Spleen (tissue), 11 donors: ENCODE data around the gene SEMA6D. TPM values are rescaled to one million over a fixed set of nuclear protein-coding genes. Genes with fewer than 3 reads are reported as not detected.

Source experiments
- DNase-seq: peaks from one replicate; pipeline ENCODE4 v3.0.0-alpha.2; 2020
- H3K27ac ChIP-seq, 8 donors: fragments of 200-600 bp; sonication (generic) in 7 of 8; 1 replicate in 4 of 8; 2 replicates in 4 of 8; pipeline versions ENCODE4 v1.5.0 to v1.8.0; 2016 to 2021; ENCODE audit warnings: inconsistent platforms in 4 of 8, mild to moderate bottlenecking in 4 of 8, moderate library complexity in 1 of 8
- H3K27me3 ChIP-seq, 7 donors: fragments of 200-600 bp; sonication (generic) in 6 of 7; replicated peaks in 1 of 7; 1 replicate in 4 of 7; 2 replicates in 3 of 7; pipeline versions ENCODE4 v1.5.0 to v1.8.0; 2016 to 2021; ENCODE audit warnings: inconsistent platforms in 3 of 7, mild to moderate bottlenecking in 1 of 7
- H3K36me3 ChIP-seq, 6 donors: fragments of 200-600 bp; sonication (generic) in 5 of 6; 1 replicate in 4 of 6; 2 replicates in 2 of 6; pipeline versions ENCODE4 v1.5.0 to v1.8.0; 2016 to 2021; ENCODE audit warnings: inconsistent platforms in 2 of 6
- H3K4me1 ChIP-seq, 6 donors: fragments of 200-600 bp; sonication (generic) in 5 of 6; 1 replicate in 3 of 6; 2 replicates in 3 of 6; pipeline versions ENCODE4 v1.5.0 to v1.8.0; 2016 to 2021; ENCODE audit warnings: inconsistent platforms in 3 of 6
- H3K4me3 ChIP-seq, 8 donors: fragments of 200-600 bp; sonication (generic) in 7 of 8; 1 replicate in 4 of 8; 2 replicates in 4 of 8; pipeline versions ENCODE4 v1.5.0 to v1.8.0; 2016 to 2021; ENCODE audit warnings: inconsistent platforms in 4 of 8, mild to moderate bottlenecking in 4 of 8, moderate library complexity in 2 of 8
- H3K9me3 ChIP-seq, 8 donors: fragments of 200-600 bp; sonication (generic) in 7 of 8; 1 replicate in 4 of 8; 2 replicates in 4 of 8; pipeline versions ENCODE4 v1.5.0 to v1.8.0; 2016 to 2021; ENCODE audit warnings: inconsistent platforms in 4 of 8
- POLR2A ChIP-seq, 3 donors: fragments of 450-650 bp; IDR thresholded peaks; one replicate each; pipeline ENCODE4 v1.5.1; 2017; ENCODE audit warnings: antibody characterized with exemption in 3 of 3, mild to moderate bottlenecking in 1 of 3
- POLR2AphosphoS5 ChIP-seq, 3 donors: sonication (generic); formaldehyde crosslinking; IDR thresholded peaks; one replicate each; pipeline ENCODE4 v1.5.1; 2017; ENCODE audit warnings: antibody characterized with exemption in 3 of 3
- WGBS, 5 donors: extraction: QIAGEN DNeasy Blood & Tissue Kit in 3 of 5; methylation state at CpG; one replicate each; pipeline versions ENCODE4 v1.1.5 to v1.1.7; 2013 to 2018; 5-methylcytosine and 5-hydroxymethylcytosine counted together
- intact Hi-C: fragments of 100-400 bp; cut with DNase I; formaldehyde crosslinking; loops from one replicate; pipeline ENCODE4 v1.15.0; 2023; ENCODE audit warnings: low total_unique reads
- polyA plus RNA-seq, 3 donors: library from polyadenylated mRNA; stranded (reverse); fragments of 200-250 nt; gene quantifications; one replicate each; pipeline ENCODE4 v1.2.1, GENCODE V29; 2013
- total RNA-seq, 7 donors: library from RNA; depleted of rRNA in 3 of 7; stranded (reverse); fragments of >200 nt in 3 of 7; fragmentation: NEBNext Ultra II Directional in 4 of 7; extraction: Animal tissue kit (Norgen Biotek cat#: 25700) in 4 of 7; gene quantifications; one replicate each; pipeline versions ENCODE4 v1.1.0 to v1.2.1, GENCODE V29; 2016 to 2021
- TF ChIP-seq, protein P1 (sequence below), 11 experiments: fragments of 200-600 bp in 7 of 11; fragments of 450-650 bp in 4 of 11; sonication (generic) in 4 of 11; IDR thresholded peaks in 8 of 11; conservative IDR thresholded peaks in 3 of 11; 1 replicate in 7 of 11; 2 replicates in 4 of 11; pipeline versions ENCODE4 v1.4.0 to v1.8.0; 2016 to 2021; ENCODE audit warnings: antibody characterized with exemption in 11 of 11, inconsistent platforms in 4 of 11, mild to moderate bottlenecking in 1 of 11
- donor health status: healthy with polysubstance abuse.
- donor health status: DM: no; HTN: no; CAD: no; lungs with moderate emphysema.
- donor health status: DM: no; HTN: no; CAD: no.
- donor health status: Bipolar disorder and iron deficiency.
- donor health status: healthy.
- donor health status: DM: no; HTN: no; CAD: no.
- donor health status: DM: yes; HTN: yes; CAD: no.

Gene SEMA6D
- total and polyA plus RNA-seq, 10 donors, result 0.52 to 6.5 (median 2.3) TPM

DNA sequence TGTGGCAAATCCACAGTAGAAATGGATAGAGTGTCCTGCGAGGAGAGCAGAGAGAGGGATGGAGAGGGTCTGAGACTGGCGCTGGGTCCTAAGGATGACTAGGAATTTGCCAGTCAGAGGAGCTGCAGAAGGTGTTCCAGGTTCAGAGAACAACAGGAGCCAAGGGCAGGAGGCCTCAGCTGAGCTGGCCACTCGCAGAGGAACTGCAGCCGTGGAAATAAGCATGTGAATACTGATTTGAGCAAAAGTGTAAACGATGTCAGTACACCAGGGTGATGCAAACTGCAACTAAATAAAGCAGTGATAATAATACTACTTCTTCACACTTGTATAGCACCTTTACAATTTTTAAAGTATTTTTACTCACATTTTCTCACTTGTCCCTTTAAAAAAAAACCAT, 24.6 kb downstream of the SEMA6D start:
- no peak for TF ChIP-seq POLR2AphosphoS5 (IDR thresholded peaks at IDR 0.05)
- TF ChIP-seq, protein P1, sequence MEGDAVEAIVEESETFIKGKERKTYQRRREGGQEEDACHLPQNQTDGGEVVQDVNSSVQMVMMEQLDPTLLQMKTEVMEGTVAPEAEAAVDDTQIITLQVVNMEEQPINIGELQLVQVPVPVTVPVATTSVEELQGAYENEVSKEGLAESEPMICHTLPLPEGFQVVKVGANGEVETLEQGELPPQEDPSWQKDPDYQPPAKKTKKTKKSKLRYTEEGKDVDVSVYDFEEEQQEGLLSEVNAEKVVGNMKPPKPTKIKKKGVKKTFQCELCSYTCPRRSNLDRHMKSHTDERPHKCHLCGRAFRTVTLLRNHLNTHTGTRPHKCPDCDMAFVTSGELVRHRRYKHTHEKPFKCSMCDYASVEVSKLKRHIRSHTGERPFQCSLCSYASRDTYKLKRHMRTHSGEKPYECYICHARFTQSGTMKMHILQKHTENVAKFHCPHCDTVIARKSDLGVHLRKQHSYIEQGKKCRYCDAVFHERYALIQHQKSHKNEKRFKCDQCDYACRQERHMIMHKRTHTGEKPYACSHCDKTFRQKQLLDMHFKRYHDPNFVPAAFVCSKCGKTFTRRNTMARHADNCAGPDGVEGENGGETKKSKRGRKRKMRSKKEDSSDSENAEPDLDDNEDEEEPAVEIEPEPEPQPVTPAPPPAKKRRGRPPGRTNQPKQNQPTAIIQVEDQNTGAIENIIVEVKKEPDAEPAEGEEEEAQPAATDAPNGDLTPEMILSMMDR (IDR thresholded peaks at IDR 0.05 in 8 of 11, conservative IDR thresholded peaks at IDR 0.05 in 3 of 11), result no peak
- no peak for TF ChIP-seq POLR2A (IDR thresholded peaks at IDR 0.05)
- no peak overlapping the region for H3K27ac ChIP-seq
- intact Hi-C loops, result no loop called here
- H3K9me3 ChIP-seq, result no peaks in the 10 kb centered on the region
- no peaks in the 10 kb centered on the region for H3K27me3 ChIP-seq
- H3K4me3 ChIP-seq, result no peak overlapping the region
- WGBS, 5 donors, result 83 to 91% (median 89%) methylated on average over 5 of the region's 5 CpGs
- DNase-seq, result no peak
- no peaks in the 10 kb centered on the region for H3K36me3 ChIP-seq
- peaks cover 0 to 7% (median 0%) of the 10 kb centered on the region in 6 donors for H3K4me1 ChIP-seq

DNA sequence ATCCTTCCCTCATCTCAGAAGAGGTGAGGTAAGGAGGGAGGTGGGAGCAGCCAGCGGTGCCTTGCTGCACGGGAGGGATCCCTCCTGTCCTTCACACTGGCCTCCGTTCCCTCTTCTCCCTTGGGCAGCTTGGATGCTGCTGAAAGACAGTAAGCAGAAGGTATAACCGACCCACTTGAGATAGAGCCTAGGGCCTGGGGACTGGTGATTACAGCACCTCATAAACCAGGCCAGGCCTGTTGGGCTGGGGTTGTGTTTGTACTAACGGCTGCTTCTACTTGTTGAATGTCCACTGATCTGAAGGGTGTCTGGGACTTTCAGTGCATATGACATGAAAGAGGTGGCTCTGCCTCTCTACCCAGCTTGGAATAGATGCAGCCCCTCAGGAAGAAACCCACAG, 25.0 kb downstream of the SEMA6D start:
- WGBS, 5 donors, result 81 to 92% (median 85%) methylated on average over 5 of the region's 5 CpGs
- TF ChIP-seq POLR2AphosphoS5 (IDR thresholded peaks at IDR 0.05) (no peak), POLR2A (IDR thresholded peaks at IDR 0.05) (no peak)
- TF ChIP-seq, protein P1 (IDR thresholded peaks at IDR 0.05 in 8 of 11, conservative IDR thresholded peaks at IDR 0.05 in 3 of 11), result no peak
- Histone ChIP-seq H3K27ac (no peak overlapping the region), H3K4me1 (peaks cover 0 to 7% (median 0%) of the 10 kb centered on the region in 6 donors), H3K9me3 (no peaks in the 10 kb centered on the region), H3K36me3 (no peaks in the 10 kb centered on the region), H3K4me3 (no peak overlapping the region), H3K27me3 (no peaks in the 10 kb centered on the region)
- intact Hi-C loops, result no loop called here
- no peak for DNase-seq

DNA sequence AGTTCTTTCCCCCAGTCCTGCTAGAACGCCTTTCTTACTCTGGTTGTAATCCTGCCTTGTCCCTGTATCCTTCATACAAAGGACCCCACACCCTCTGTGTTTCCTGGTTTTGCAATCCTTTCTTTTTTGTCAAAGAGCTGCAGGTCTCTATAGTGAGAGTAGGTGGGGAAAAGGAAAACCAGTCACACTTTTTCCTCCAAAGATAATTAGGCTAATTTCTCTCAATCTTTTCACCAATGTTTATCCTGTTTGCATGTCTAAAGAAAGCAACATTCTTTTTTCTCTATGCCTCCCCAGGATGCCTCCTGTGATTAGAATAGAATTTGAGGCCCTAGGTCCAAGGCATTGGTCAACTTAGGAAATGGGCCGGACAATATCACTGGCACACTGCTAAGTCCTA, 25.4 kb downstream of the SEMA6D start:
- WGBS, 5 donors, result 79 to 91% (median 86%) methylated on average over 2 of the region's 2 CpGs
- no peak for DNase-seq
- no peaks in the 10 kb centered on the region for H3K27me3 ChIP-seq
- no peaks in the 10 kb centered on the region for H3K9me3 ChIP-seq
- peaks cover 0 to 7% (median 0%) of the 10 kb centered on the region in 6 donors for H3K4me1 ChIP-seq
- intact Hi-C loops, result no loop called here
- H3K27ac ChIP-seq, result no peak overlapping the region
- TF ChIP-seq, protein P1 (IDR thresholded peaks at IDR 0.05 in 8 of 11, conservative IDR thresholded peaks at IDR 0.05 in 3 of 11), result no peak
- TF ChIP-seq POLR2AphosphoS5 (IDR thresholded peaks at IDR 0.05) (no peak), POLR2A (IDR thresholded peaks at IDR 0.05) (no peak)
- no peak overlapping the region for H3K4me3 ChIP-seq
- no peaks in the 10 kb centered on the region for H3K36me3 ChIP-seq

- TF ChIP-seq, protein P1 (IDR thresholded peaks at IDR 0.05 in 8 of 11, conservative IDR thresholded peaks at IDR 0.05 in 3 of 11), result no peak
- TF ChIP-seq POLR2AphosphoS5 (IDR thresholded peaks at IDR 0.05) (no peak), POLR2A (IDR thresholded peaks at IDR 0.05) (no peak)
- intact Hi-C loops, result no loop called here
Measured at GRCh38 chr15:47743385-47743784, 26.1 kb downstream of the SEMA6D start.

More at GRCh38 chr15:47743385-47743784, 26.1 kb downstream of the SEMA6D start:
- no peaks in the 10 kb centered on the region for H3K9me3 ChIP-seq
- H3K27me3 ChIP-seq, result no peaks in the 10 kb centered on the region
- peaks cover 0 to 5% (median 0%) of the 10 kb centered on the region in 6 donors for H3K4me1 ChIP-seq
- 71 to 82% (median 74%) methylated on average over 6 of the region's 6 CpGs for WGBS, 5 donors
- no peak overlapping the region for H3K4me3 ChIP-seq
- H3K36me3 ChIP-seq, result no peaks in the 10 kb centered on the region
- no peak overlapping the region for H3K27ac ChIP-seq
- no peak for DNase-seq
